KBM-7 (cell line): Measurements from ENCODE around the gene MCTP1.
A peak's percentile ranks its signal among the peaks of the same experiment; 100 is the strongest.

Experiments used
- DNase-seq: peaks from one replicate; pipeline ENCODE4 v3.0.0-alpha.2; 2015
- in situ Hi-C: fragments of 300-500 bp; cut with MboI; formaldehyde crosslinking; loops from 2 replicates; pipeline ENCODE4 v1.14.3; 2020; ENCODE audit warnings: low sequenced_read_pairs, low pct_unique_long_range_greater_than_20kb, mixed read lengths

The MCTP1 gene

DNA sequence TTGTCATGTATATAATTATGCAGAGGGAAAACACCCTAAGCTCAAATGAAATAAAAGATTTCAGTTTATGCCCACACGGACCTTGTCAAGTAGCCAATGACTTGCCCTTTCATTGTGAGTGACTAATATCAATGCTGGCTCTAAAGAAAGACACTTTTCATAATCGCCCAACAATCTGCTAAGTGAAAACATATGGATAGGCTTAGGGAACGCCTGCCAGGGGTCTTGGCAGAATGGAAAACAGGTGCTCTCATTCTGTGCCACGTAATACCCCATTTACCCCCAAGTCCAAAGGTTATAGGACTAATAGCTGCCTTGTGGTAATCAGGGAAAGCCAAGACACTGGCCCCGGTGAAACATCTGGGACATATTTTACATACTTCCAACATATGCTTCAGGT is 508.7 kb downstream of the MCTP1 start:
- in situ Hi-C loops: no loop called here
- DNase-seq: no peak

DNA sequence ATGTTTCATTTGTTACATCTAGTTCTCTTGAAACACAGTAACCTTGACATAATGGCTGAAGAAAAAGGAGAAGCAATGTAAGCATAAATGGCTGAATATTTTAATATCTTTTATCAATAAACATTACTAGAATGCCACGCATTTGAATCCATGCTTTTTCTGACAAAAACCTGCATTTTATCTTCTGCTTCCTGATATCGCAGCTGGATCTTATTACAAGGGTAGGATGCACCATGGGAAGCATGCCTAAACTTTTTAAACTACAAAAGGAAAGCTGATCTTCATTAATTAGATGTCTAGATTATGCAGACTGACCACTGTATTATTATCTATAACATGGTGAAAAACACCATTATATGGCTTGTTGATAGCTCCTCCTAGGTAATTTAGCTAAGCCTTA is 509.8 kb downstream of the MCTP1 start:
- in situ Hi-C loops: no loop called here
- no peak for DNase-seq

DNA sequence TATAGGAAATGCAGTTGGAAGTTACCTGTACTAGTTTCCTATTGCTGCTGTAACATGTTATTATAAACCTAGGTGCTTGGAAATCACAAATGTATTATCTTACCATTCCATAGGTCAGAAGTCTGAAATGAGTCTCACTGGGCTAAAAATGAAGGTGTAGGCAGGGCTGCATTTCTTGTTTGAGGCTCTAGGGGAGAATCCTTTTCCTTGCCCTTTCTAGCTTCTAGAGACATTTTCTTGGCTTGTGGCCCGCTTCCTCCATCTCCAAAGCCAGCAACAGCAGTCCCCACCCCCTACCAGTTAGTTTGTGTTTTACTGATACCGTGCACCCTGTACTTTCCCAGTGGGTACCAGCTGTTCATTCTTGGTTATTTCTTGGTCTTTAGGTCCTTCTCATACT is 513.2 kb downstream of the MCTP1 start:
- DNase-seq: peak; percentile 2
- in situ Hi-C loops: no loop called here

DNA sequence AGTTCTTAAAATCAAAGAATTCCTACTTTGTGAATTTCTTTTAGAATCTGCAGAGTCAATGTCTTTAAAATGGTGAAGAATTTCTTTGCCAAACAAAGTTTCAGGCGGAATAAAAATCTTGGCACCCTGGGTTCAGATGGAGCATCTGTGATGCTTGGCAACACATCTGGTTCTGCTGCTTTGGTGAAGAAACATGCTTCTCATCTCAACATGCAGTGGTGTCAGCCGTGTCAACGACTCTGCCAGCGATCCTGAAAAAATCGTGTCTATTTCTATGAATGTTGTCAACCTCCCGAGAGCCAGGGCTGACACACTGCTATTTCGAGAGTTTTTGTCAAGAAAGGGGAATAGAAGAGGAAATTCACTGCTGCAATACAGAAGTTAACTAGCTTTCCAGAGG is 514.9 kb downstream of the MCTP1 start:
- in situ Hi-C loops: no loop called here
- DNase-seq: no peak

DNA sequence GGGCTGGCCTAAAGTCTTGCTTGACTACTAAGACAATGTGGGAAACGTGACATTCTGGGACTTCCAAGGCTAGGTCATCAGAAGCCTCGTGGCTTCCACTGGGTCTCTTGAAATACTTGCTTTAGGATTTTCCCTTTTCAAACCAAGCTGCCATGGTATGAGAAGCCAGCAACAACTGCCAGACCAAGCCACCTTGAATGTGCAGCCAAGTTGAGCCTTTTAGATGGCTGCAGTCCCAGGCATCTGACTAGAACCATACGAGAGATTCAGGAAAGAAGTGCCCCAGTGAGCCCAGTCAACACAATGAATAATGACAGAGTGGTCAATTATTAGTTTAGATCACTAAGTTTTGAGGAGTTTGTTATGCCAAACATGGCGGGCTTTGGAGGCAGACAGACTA is 523.1 kb downstream of the MCTP1 start:
- DNase-seq: no peak
- in situ Hi-C loops: no loop called here

DNA sequence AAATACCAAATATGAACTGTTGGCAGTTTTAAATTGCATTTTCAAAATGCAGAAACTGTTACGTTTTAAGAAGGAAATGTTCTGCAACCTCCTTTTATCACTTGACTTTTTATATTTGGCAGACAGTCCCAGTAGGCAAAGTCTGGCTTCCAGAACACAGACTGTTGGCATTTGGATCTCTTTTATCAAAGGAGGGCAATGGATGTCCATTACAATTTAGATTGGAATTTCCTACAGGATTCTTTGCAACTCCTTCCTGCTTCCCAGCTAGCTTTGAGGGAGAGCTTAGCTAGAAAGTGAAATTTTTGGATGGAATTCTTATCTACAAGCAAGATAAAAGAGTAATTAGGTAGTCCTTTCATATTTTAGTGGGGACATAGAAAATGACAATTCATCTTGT is 523.8 kb downstream of the MCTP1 start:
- in situ Hi-C loops: no loop called here
- no peak for DNase-seq

DNA sequence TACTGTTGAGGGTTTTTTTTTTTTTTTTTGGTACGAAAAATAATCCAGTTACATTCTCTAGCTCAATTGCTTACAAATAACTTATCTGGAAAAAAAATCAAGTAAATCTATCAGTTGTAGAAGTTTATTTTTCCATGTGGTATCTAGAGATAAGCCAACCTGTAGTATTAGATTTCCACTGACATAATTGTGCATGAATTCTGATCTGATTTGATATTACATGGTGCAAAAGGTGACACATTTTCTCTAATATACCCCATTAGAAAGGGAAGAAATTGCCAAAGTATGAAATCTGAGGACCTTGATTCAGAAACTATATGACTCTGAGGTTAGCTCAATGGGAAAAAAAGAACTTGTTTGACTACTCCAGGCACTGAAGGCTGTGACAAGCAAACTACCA is 524.9 kb downstream of the MCTP1 start:
- in situ Hi-C loops: no loop called here
- DNase-seq: no peak

DNA sequence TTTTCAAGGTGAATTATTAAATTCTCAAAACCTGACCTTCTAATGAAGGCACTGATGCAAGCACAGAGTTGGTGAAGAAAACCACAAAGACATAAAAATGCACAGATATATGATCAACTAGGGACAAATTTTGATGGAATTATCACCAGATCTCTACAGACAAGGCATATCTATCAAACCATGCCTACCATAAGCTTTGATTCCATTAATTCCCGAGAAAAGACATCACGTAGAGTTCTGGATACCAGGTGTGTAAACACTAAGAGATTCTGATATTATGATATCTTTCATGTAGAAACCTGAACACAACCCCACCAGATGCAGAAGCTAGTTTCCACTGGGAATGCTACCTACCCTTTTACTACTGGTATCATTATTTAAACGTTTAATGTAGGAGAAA is 525.9 kb downstream of the MCTP1 start:
- in situ Hi-C loops: no loop called here
- no peak for DNase-seq

DNA sequence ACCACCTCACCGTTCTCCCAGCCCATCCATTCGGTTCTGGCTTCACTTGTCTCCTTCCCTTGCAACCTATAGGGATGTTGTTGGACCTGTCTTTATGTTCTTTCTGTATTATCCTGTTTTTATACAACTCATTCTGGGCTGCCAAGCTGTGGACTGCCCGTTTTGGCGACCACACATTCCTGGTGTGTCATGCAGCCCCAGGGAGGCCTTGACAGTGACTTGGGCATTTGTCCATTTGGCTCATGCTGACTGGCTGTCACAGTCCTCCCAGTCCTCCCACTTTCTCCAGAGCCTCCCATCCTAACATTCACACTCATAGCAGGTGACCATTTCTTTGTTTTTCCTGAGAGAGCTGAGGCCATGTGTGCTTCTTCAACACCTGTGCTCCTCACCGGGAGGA is 530.1 kb downstream of the MCTP1 start:
- in situ Hi-C loops: no loop called here
- DNase-seq: no peak

DNA sequence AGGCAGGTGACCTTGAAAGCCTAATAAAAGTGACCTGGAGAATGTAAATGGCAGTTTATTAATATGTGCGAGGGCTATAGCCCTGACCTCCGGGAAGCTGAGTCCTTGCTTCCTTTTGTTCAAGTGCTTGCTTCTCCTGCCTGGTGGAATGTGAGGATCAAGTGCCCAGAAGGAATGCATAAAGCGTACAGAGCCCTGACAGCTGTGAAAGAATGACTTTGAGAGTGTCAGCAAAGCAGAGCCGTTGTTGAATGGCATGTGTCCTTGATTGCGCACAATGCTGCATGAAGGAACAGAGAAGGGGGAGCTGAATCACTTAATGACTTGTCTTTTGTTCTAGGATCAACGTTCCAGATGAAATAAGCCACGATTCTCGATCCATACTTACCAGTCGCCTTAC is 533.4 kb downstream of the MCTP1 start:
- in situ Hi-C loops: no loop called here
- no peak for DNase-seq

DNA sequence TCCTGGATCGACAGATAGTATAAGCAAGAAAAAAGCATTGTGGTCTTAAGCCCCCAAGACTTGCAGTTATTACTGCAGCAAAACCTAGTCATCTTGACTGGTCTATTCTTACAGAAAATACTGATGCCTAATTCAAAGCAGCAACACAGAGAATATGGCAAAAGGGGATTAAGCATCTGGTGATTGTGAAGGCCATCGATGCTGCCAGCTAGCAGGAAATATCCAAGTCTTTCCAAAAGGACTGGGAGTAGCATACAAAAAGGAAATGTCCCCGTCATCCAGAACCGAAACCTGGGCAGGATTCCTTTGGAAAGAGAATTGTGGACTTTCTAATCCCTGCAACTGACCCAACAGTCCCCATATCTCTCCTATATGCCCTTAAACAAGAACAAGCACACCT is 534.2 kb downstream of the MCTP1 start:
- DNase-seq: no peak
- in situ Hi-C loops: no loop called here

DNA sequence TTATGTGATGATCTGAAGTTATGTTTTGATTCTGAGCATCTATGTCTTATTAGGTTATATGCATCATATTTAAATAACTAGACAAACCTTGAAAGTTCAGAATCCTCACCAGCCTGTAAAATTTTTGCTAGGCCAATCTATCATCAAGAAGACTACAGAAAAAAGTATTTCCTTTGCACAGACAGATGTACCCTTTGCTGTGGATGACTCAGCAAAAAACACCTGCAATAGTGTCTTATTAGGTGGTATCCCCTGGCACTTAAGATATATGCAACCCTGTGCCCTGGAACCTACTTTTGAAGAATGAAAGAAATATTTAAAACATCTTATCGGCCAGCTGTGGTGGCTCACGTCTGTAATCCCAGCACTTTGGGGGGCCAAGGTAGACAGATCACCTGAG is 535.9 kb downstream of the MCTP1 start:
- DNase-seq: no peak
- in situ Hi-C loops: no loop called here

DNA sequence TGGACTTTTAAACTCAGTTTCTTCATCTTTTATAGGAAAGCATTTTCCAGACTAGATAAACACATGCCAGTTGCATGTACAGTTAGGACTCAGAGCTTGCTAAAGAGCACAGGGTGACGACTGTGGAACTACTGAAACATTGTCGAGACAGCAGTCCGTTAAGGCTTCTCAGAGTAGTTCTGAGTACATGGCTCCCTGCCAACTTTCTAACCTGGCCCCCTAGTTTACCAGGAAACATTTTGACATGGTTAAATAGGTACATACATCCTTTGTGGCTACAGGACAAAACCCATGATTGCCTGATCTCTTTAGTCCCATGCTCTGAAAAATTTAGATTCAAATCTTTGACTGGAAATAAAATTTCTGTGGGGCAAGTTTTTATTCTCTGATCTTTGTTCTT is 536.7 kb downstream of the MCTP1 start:
- DNase-seq: no peak
- in situ Hi-C loops: no loop called here

DNA sequence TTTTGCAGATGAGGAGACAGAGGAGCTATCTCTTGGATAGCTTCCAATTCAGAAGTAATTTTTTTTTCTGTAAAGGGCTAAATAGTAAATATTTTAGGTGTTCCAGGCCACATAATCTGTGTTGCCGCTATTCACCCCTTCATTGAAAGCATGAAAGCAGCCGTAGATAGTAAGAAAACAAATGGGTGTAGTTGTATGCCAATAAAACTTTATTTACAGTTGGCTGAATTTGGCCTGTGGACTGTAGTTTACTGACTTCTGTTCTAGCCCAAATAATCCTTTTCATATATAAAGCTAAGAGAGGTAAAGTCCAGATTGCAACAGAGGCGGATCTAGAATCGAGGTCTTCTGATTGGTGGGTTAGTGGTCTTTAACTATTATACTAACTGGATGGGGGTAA is 537.5 kb downstream of the MCTP1 start:
- in situ Hi-C loops: no loop called here
- DNase-seq: no peak

DNA sequence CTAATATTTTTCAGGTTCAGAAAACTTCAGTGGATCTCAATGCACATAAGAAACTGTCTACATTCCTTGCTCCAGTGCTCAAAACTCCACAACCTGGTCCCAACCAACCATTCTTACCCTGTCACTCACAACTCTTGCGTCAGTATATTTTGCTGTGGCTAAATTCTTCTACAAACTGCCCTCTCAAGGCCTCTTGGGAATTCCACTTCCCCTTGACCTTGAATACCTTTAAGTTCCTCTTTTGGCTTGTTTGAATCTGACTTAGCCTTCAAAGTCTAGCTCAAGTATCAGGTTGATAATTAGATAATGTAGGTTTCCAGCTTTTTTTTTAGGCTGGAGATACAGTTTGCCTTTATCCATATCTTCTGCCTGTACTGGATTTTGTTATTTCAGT is 538.2 kb downstream of the MCTP1 start:
- in situ Hi-C loops: no loop called here

DNA sequence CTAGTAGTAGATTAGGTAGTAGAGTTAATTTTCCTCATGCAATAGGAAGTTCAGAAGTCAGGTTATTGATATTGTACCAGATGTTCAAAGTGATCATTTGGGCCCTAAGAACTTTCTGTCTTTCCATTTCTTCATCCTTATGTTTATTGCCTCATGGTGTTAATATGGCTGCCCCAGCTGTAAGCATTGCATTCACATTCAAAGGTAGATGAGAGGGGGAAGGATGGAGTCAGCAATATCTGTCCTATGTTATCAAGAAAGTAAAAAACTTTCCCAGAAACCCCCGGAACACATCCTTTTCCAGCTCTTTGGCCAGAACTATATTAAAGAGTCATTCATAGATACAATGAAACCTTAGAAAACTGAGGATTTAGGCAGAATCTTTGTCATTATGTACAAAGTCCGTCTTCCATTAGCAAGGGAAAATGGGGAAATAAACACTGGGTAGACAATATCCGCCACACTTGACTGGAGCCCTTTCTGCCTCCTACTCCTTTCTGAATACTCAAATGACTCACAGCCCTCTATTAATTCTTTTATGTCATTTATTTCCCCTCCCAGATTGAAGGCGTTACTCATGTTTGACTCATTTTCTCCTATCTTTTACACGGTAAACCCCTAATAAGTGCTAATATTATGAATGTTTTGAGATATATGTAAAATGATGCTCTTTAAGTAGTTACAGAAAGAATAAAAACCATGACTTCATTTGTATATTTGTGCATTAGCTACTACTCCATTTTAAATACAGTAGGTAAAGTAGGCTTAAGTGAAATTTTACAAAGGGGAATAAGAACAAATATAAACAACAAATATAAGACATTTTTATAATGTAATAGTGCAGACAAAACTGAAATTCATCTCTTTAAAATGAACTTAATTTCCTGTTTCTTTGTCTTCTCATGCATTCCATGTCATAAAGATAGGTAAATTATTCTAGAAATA is 538.8 kb downstream of the MCTP1 start:
- no peak for DNase-seq
- in situ Hi-C loops: no loop called here

More for the DNA sequence above, 538.2 kb downstream of the MCTP1 start:
- DNase-seq: peak; percentile 91

DNA sequence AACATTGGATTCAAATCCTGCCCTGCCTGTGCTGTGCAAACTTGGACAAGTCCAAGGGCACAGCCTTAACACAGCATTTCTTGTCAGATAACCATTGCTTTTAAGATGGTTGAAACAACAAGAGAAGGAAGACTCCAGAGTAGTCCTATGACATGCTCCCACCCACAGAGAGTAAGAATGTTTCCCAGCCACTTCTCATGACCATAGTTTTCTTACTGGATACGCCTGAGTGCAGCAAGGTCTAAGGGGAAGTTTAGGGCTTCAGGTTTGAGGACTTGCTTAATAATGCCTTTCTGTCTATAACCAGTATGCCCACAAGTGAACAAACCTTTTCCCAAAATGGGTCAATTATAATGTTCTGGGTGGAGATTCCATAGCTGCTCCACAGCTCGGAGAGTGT is 540.0 kb downstream of the MCTP1 start:
- DNase-seq: no peak
- in situ Hi-C loops: no loop called here

DNA sequence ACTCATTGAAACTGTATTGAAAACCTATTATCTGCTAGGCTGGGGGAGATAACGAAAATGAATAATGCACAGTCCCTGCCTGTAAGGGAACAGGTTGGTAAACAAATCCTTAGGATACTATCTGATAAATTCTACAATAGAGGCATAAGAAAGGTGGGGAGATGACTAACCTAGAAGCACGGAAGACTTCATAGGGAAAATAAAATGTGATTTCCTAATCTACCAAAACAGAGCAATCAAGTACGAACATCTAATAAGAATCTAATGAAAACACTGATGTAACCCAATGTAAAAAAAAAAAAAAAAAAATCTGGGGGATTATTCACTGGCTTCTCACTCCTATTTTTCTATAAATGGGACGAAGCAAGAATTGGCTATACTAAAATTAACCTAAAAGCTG is 542.0 kb downstream of the MCTP1 start:
- DNase-seq: no peak
- in situ Hi-C loops: no loop called here

DNA sequence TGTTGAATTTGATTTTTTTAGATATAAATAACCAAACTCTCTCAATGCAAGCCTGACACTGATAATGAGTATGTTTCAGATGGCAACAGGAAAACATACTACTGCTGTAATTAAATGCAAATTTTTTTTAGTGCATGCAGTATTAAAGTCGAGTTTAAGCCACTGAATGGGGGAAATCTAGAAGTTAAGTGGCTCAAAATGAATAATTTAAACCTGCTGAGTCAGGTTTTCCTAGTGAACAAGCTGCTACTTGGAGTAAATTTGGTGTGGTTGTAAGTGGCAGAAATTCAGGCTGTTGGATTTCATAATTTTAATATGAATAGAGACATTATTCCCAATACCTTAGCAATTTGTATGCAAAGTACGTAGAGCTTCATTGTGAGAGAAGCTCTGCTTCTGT is 544.6 kb downstream of the MCTP1 start:
- in situ Hi-C loops: no loop called here
- no peak for DNase-seq

DNA sequence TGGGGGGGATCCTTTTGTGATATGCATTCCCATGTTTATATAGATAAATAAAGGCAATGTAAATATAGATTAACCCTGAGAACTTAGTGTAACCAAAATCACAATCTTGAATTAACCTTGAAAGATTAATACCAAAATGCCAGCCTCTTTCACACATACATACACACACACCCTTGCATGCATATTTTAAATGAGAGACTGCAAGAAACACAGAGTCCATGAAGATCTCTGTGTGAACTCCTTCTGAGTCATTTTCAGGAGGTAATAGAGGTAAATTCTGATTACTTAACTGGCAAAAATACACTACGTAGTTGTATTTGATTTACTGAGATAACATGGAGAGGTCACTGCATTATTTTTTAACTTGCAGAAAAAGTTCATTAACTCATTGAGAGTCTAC is 548.4 kb downstream of the MCTP1 start:
- in situ Hi-C loops: no loop called here

DNA sequence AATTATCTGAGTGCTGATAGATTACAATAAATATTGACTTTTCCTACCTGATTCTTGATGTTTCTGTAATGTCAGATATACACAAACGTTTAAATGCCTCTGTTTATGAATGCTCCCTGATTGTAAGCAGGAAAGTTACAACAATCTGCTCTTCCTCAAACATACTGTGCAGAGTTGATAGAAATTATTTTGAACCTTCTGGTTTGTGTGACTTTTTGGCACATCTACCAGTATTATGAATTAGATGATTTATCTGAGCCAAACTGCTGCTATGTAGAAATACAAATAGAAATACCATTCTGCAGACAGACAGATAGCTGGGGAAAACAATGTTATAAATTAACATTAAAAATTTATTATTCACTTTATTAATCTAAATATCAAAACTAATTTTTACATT is 553.4 kb downstream of the MCTP1 start:
- DNase-seq: no peak
- in situ Hi-C loops: no loop called here

More for the DNA sequence above, 548.4 kb downstream of the MCTP1 start:
- no peak for DNase-seq
